Measurements from ENCODE around the gene DPYSL4.
"Not testable (repeated sequence)": the region's sequence is repeated elsewhere in the genome, so short reads cannot be mapped to it uniquely, and the experiment has no call there.

The DPYSL4 gene

DNA sequence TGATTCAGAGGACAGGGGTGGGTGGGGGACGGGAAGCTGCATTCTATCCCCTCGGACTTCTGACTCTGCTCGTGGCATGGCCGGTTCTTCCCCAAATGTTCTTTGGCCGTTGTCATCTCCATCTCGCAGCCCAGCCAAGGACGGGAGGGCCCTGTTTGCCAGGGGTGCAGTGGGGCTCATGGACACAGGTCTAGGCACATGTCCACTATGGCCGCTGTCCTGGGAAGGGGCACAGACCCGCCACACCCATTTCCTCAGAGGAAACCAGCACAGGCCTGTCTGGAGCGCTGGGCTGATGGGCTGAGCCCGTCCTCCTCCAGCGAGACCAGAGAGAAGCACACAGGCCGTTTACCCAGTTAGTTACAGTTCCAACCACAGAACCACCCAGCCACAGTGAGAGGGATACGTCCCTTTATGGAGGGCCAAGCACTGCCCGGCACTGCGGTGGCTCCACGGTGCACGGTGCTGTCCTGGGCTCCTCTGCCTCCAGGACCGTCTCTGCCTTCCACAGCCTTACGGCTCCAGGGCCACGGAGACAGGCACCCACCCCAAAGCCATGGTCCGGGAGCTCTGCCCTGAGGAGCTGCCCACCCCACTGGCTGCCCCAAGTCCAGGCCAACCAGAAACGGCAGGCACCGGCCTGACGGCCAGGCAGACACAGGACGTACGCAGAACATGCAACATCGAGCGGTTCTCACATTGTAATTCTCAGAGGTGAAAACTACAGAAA is 20.2 kb downstream of the DPYSL4 start:
- no peak for DNase-seq (ENCODE audit: low read depth in 2 of 2)

DNA sequence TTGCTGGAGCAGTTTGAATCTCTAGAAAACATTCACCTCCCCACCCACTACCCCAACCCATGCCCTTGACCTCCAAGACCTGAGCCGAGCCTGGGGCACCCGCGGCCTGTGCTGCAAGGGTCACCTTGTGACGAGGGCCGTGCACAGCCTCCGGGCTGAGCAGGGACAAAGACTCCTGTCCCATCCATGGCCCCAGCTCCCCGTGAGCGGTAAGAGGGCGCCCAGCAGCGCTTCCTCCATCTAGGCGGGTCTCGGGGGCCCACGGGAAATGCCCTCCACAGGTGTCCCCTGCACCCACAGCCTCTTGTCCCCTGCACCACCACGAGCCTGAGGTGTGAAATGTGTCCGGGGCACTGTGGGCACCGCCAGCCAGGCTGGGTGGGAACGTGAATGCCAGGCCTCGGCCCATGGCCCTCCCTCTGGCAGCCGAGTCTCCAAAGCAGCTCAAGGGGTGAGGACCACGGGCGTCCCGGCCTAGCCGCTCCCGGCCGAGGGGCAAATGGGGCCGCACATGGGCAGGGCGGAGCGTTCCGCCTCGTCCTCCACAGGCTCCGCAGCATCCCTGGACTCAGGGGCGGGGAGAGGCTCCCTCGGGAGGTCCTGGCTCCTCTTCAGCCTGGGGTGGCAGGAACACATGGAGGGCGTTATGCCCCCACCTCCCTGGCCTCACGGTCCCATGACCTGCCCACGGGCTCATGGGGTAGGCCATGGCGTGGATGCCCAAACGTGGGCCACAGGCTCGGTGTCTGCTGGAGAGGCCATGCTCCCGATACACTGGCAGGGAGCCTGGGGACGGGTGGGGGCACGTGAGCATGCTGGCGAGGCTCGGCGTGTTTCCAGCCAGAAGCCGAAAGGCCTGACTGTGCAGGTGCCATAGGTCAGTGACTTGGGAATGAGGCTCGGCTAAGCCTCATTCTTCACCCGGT is 21.1 kb downstream of the DPYSL4 start:
- DNase-seq (ENCODE audit: low read depth in 2 of 2): no peak

DNA sequence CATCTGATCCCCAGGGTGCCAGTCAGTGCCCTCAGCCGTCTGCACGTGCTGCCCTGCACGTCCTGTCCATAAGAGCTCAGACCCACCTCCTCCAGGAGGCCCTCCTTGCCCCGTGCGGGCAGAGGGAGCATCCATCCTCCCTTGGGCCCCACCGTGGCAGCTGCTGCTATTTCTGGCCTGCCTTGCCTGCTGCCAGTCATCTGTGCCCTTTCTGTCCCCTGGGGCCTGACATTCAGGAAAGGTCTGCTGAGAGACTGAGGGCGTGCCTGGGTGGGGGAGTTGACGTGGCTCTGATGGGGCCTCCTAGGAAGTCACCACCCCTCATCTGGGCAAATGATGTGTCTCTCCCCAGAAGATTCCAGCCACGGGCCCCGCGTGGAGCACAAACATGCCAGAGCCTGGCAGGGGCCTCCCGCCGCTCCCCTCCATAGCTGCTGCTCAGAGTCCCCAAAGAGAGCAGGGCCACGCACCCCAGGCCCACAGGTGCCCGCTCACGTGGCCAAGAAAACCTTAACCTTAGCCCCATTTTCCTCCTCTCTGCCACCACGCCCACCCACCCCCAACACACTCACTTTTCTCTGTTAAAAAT is 21.8 kb downstream of the DPYSL4 start:
- no peak for DNase-seq (ENCODE audit: low read depth in 2 of 2)

DNA sequence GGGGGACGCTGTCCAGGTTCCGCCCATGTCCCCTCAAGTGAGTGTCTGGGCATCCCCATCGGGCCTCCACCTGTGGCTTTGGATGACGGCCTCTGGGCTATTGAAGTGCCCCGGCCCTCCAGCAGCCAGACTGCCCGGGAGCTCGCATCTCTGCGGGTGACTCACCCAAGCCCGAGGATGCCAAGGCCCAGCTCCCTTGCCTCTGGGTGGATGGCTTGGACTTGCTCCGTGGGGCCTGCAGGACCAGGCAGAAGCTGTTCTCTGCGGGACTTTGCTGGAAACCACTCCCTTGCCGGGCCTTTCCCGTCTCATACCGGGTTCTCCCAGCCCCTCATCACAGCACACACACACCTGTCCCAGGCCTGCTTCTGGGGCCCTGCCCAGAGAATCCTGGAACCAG is 22.4 kb downstream of the DPYSL4 start:
- no peak for DNase-seq (ENCODE audit: low read depth in 2 of 2)

DNA sequence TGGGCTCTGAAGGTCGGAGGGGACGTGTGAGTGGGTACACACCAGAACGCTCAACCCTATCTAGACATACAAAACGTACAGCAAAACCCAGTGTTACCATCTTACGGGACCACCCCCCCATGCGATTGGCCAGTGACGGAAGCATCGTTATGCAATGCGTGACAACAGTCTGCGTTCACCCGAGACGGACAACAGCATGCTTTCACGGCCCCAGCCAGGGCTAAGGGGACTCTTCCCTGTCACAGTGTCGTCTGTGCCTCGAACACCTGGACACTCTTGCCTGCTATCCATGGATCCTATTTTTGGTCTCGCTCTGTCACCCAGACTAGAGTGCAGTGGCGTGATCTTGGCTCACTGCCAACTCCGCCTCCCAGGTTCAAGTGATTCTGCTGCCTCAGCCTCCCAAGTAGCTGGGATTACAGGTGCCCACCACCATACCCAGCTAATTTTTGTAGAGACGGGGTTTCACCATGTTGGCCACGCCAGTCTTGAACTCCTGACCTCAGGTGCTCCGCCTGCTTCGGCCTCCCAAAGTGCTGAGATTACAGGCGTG is 23.3 kb downstream of the DPYSL4 start:
- DNase-seq (ENCODE audit: low read depth in 2 of 2): no peak

DNA sequence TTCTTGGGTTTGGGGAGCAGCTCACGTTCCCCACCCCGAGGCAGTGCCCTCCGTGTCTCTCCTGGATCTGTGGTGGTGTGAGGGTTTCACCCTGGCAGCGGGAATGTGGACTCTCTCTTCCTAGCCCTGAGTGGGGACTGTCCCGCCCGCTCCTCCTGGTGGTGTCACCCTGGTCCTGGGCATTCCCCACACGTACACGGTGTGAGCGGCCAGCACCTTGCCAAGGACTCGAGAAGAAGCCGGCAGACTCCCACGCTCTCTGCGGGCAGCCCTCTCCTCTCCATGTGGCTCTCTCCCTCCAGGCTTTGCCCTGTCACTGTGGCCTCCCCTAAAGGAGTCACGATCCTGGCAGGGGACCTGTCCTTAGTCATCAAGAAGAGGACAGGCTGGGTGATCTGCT is 24.0 kb downstream of the DPYSL4 start:
- DNase-seq (ENCODE audit: low read depth in 2 of 2): no peak

DNA sequence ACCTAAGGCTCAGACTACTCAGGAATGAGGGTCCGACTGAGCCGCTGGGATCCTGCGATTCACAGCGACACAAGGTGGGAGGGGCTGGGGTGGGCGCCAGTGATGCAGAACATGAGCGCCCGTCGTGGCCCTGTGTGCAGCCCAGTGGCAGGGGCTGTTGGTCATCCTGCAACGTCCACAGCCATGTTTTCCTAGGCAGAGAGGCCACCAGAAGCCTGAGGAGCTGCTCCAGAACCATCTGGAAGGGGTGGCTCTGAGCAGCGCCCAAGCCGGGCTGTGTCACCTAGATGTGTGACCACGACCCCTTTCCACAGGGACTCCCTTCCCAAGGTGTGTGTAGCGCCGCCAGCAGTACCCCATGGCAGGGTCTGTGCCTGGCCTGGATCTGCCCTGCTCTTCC is 24.5 kb downstream of the DPYSL4 start:
- DNase-seq (ENCODE audit: low read depth in 2 of 2): no peak

DNA sequence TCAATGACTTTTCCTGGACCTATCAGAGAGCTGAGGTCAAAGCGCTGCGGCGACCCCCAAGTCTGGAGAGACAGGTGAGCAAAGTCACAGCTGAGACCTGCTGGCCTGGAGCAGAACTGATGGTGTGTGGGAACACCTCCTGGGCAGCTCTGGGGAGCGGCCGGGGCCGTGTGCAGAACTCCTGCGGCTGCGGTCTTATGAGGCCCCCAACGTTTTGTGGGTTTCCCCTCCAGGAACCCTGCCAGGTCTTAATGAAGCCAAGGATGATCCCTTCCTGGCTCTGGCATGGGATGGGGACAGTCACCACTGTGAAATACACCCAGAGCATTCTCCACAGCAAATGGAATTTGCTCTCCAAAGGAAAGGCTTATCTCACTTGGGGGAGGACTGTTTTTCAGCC is 26.1 kb downstream of the DPYSL4 start:
- no peak for DNase-seq (ENCODE audit: low read depth in 2 of 2)

DNA sequence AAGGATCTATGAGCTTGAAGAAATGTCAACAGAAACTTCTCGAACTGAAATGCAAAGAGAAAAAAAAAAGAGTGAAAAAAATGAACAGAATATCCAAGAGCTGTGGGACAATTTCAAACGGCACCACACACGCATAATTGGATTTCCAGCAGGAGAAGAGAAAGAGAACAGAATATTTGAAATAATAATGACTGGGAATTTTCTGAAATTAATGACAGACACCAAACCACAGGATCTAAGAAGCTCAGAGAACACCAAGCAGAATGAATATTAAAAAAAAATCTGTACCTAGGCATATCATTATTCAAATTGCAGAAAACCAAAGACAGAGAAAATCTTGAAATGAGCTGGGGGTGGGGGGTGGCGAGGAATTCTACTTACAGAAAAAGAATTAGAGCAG is 27.2 kb downstream of the DPYSL4 start:
- DNase-seq (ENCODE audit: low read depth in 2 of 2): no peak

DNA sequence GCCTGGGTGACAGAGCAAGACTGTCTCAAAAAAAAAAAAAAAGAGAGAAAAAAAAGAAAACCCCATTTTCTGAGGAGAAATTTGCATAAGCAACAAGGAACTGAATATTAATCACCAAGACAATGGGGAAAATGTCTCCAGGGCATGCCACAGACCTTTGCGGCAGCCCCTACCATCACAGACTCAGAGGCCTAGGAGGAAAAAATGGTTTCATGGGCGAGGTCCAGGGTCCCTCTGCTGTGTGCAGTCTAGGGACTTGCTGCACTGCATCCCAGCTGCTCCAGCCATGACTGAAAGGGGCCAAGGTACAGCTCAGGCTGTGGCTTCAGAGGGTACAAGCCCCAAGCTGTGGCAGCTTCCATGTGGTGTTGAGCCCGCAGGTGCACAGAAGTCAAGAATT is 29.7 kb downstream of the DPYSL4 start:
- not testable (repeated sequence) for DNase-seq (ENCODE audit: low read depth in 2 of 2)

DNA sequence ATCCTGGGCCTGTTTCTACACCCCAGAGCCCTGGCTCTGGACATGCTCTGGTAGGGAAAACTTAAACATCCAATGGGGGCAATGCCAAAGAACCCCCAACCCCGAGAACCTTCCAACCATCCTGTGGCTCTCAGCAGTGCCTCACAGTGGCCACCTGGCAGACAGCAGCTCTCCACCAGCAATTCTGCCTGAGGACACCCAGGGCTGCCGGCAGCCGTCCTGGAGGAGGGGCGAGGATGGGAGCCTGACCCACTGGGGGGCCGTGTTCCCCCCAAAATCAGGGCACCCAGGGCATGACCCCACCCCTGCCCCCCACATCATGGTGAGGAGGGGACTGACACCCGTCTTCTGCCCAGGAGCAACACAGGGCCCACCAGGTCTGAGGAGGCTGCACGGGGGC is 32.7 kb downstream of the DPYSL4 start:
- no peak for DNase-seq (ENCODE audit: low read depth in 2 of 2)

DNA sequence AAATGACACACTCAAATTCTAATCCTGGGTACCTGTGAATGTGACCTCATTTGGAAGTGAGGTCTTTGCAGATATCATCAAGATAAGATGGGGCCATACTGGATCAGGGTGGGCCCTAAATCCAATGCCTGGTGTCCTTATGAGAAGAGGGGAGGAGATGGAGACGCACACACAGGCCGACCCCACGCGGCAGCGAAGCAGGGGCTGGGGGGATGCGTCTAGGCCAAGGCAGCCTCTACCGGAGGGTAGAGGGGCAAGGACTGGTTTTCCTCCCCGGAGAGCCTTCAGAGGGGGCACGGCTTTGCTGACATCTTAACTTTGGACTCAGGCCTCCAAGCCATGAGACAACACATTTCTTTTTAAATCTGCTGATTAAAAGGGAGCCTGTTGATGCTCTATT is 33.3 kb downstream of the DPYSL4 start:
- no peak for DNase-seq (ENCODE audit: low read depth in 2 of 2)

DNA sequence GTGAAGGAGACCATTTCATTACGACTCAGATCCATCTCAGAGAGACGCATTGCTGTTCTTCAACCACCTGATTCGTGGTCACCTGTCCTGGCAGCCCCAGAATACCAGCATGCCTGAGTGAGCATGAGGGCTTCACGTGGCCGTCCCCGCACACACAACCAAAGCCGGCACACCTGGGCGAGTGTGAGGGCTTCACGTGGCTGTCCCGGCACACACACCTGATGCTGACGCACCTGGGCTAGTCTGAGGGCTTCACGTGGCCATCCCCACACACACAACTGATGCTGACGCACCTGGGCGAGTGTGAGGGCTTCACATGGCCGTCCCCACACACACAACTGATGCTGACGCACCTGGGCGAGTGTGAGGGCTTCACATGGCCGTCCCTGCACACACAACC is 34.2 kb downstream of the DPYSL4 start:
- DNase-seq (ENCODE audit: low read depth in 2 of 2): not testable (repeated sequence)

DNA sequence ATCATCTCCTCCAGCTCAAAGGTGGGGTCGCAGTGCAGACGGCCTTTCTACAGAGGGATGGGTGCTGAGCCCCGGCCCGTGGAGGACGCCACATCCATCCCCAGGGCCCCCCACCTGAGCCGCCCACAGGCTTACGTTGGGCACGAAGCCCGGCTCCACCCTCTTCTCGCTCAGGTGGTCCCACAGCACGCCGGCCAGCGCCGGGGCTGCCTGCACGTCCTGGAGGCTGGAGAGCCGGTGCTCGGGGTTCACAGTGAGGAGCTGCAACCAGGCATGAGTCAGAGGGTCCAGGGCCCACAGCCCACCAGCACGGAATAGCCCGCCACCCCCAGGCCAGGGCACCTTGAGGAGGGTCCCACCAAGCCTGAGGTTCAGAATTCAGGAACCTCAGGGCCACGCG is 36.0 kb downstream of the DPYSL4 start:
- DNase-seq (ENCODE audit: low read depth in 2 of 2): no peak

DNA sequence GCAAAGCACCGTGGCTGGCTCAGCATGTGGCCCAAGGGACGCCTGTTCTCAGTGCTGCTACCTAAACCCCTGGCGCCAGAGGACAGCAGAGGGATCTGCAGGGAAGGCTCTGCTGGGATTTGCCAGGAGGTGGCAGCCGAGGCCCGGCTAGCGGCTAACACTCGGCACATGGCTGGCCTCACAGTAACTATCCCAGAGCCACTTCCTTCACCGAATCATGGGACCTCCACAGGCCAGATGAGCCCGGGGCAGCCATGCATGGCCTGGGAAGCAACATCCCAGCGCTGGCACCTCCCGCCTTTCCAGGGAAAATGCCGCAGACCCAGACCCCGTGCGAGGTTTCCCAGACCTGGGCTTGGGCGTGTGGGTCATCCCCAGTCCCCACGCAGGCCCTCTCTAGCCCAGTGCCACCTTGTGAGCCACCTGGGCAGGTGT is 36.4 kb downstream of the DPYSL4 start:
- DNase-seq (ENCODE audit: low read depth in 2 of 2): peak; percentile 54 to 61

DNA sequence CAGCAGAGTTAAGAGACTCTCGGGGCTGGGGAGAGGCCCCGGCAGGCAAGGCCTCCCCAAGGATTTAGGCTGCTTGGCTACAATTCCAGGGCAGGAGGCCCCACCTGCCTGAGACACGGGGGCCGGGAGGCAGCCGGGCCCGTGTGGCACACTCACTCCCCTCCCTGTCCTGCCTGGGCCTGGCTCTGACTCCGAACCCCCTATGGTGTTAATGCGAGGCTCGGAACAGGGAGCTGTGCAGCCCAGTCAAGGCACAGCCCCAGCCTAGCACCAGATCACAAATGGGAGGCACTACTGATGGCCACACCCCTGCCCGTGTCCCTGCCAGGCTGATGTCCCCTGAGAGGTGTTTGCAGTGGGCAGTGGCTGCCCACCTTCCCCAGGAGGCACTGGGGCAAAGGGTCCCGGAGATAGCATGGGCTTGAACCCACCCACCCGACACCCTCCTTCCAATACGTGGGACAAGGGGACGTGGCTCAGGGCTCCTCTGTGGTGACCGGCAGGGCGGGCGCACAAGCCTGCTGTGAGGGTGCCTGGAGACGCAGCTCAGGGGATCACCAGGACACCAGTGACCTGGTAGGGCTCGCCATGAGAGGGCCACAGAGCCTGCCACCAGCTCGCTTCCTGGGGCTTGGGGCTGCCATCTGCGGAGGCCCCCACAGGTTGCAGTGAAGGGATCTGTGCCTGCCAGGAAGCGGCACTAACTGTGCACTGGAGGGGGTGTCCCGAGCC is 37.0 kb downstream of the DPYSL4 start:
- DNase-seq (ENCODE audit: low read depth in 2 of 2): no peak

DNA sequence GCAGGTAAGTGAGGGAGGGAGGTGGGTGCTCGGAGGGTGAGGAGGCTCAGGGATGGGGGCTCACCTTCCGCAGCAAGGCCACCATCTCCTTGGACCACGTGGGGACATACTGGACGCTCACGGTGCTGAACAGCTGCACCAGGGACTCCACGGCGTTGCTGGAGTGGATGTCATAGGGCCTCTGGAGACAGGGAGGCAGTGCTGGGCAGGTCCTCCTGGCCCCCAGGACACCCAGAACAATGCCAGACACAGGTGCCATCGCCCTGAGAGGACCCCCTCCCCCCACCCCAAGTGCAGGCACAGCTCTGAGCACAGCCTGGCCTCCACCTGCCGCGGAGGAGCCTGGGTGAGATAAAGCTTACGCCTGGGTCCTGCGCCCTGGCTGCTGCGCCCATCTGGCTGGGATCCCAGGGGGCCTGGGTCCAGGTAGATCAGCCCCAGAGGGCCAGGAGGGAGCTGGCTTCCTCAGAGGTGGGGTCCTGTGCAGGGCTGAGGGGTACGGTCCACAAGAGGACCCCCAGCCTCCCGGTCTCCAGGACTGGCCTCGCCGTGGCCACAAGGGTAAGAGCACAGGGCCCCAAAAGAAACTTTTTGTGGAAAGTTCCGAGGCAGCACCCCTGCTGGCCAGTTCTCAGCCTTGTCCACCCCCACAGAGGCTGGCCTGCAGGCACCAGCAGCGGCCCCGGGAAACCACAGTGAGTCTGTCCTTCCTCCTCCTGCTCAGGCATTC is 37.8 kb downstream of the DPYSL4 start:
- no peak for DNase-seq (ENCODE audit: low read depth in 2 of 2)

DNA sequence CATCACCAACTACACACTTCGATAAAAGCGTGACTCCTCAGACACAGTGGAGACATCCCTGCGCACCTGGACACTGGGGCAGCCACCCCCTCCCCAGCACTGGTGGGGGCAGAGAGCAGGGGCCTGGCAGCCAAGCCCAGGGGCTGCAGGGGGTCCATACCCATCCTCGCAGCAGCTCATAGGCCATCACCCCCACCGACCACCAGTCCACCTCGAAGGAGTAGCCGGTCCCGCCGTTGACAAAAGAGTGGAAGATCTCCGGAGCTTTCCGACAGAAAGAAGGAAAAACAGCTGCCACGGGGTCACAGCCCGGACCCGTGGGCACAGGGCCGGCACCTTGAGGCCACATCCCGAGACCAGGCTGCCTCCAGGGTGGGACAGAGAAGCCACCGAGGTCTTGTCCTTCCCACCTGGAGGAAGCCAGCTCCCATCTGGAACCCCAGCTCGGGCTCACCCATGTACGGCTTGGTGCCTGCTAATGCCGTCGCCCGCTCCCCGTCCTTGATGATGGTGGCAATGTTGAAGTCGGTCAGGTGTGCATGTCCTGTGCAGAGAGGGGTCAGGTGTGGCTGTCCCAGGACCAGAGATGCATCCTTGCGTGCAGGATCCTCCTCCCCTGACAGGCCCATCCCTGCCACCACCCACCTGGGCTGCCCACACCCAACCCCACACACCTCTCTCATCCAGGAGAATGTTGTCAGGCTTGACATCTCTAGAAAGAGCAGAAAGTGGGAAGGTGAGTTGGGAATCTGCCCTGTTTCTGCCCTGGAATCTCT is 38.5 kb downstream of the DPYSL4 start:
- DNase-seq (ENCODE audit: low read depth in 2 of 2): no peak

DNA sequence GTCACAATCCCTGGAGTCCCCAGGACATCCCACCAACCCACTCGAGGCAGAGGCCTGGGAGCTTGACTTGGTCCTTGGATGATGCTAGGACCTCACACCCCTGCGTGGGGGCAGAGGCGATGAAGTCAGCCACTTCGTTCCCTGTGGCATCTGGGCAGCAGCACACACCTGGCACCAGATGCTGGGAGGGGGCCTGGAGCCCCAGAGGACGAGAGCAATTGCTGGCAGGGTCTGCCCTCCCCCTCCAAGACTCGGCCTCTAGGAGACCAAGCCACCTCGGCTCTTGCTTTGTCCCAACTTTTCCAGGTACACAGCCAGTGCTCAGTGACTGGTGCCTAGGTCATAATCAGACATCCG is 39.1 kb downstream of the DPYSL4 start:
- no peak for DNase-seq (ENCODE audit: low read depth in 2 of 2)
